HUDEP-2 (cell line): Measurements from ENCODE around the gene ABAT.
"Not testable (repeated sequence)": the region's sequence is repeated elsewhere in the genome, so short reads cannot be mapped to it uniquely, and the experiment has no call there.

Experiments
- DNase-seq, 76 experiments: peaks; one replicate each; lab custom pipeline; 2025; ENCODE audit not compliant: unreplicated experiment in 76 of 76; lab: John Stamatoyannopoulos, UW

Gene ABAT

DNA sequence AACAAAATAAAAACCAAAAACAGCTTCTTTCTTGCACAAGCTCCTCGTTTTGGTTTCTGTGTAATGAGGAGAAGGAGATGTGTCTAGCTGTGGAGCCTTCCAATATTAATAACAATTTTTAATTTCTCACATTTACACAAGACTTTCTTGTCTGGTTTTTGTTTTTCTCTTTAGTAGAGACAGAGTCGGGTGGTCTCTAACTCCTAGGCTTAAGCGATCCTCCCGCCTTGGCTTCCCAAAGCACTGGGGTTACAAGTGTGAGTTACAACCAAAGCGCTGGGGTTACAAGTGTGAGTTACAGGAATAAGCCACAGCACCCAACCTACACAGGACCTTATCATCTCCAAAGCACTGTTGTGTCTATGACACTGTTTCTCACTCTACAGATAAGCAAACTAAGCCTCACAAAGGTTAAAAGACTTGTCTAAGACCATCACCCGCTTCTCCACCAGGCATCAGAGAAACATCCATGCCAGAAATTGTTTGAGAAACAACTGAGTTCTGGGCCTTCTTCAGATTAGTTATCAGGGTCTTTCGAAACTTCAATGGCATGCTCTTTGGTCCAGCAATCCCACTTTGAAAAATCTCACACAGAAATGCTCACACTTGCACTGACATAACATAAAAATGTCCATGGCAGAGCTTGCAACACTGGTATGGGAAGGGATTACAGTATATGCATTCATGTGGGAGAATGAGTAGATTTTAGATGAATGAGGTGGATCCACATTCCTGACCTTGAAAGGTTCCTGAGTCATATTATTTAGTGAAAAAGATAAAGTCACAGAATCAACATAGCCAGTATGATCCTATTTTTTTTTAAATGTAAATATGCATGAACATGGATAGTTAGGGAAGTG, 3.9 kb downstream of the ABAT start:
- DNase-seq: no peak

DNA sequence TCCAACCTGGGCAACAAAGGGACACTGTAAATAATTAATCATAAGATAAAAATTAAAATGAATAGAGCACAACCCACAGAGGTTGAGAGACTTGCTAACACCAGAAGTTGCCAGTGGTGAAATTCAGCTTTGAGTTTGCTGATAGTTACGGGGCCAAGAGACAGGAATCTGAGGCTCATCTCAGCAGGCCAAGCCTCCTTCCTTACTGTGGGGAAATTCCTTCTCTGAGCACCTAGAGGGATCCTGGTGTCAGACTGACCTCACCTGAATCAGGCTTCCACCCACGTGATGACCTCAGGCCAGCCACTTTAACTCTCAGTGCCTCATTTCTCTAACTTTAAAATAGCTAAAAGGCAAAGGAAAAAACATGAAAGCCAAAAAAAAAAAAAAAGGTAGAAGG, 4.7 kb downstream of the ABAT start:
- no peak for DNase-seq

DNA sequence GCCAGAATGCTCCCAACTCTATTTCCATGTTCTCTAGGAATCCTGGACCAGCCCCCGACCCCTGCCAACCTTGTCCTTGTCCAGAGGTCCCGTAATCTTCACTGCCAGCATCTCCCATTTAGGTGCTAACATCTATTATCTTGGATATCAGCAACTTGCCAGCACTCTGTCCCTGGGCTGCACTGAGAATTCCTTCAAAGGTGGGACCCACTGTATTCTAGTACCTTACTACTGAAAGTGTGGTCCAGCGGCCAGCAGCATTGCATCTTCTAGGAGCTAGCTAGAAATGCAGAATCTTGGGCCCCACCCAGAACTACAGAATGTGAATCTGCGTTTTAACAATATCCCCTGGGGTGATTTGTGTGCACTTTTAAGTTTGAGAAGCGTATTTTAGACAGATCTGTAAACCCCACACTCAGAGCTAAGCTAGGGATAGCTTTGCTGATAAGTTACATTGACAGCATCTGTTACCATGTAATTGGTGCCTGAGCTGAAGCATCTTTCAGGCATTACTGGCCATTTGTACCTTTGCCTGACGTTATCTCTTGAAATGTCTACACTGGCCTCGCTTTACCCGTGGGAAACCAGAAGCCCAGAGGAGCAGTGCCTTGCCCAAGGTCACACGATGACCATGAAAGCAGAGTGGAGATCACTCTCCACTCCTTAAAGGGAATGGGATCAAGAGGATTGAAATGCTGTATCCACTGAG, 8.3 kb downstream of the ABAT start:
- DNase-seq: no peak

DNA sequence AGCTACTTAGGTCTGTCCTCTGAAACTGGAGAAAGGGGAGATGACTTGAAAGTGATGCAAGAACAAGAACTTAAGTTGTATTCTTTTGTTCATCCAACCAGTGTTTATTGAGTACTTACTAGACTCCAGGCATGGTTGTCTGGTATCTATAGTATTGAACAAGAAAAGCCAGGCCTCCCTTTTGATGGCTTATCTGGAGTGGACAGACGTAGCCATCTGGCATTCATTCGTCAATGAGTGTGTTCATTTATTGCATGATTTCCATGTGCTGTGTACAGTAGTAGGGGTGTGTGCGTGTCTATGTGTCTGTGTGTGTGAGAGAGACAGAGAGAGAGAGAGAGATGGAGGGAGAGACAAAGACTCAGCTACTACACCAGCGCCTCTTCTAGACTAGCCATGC, 9.2 kb downstream of the ABAT start:
- peak in 2 of 76 experiments; percentile 2 to 19 for DNase-seq

DNA sequence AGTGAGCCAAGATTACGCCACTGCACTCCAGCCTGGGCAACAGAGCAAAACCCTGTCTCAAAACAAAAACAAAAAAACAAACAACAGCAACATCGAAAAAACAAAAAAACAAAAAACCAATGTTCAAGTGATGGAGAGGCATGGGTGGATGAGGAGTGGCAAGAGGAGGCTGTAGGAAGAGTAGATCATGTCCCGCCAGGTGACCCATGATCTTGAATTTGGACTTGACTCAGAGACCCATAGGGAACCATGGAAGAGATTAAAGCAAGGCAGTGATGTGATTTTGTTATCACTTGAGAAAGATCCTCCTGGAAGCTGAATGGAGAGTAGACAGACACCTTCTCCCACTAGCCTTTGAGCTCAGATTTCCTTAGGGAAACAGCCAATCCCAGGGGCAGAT, 11.2 kb downstream of the ABAT start:
- no peak for DNase-seq

DNA sequence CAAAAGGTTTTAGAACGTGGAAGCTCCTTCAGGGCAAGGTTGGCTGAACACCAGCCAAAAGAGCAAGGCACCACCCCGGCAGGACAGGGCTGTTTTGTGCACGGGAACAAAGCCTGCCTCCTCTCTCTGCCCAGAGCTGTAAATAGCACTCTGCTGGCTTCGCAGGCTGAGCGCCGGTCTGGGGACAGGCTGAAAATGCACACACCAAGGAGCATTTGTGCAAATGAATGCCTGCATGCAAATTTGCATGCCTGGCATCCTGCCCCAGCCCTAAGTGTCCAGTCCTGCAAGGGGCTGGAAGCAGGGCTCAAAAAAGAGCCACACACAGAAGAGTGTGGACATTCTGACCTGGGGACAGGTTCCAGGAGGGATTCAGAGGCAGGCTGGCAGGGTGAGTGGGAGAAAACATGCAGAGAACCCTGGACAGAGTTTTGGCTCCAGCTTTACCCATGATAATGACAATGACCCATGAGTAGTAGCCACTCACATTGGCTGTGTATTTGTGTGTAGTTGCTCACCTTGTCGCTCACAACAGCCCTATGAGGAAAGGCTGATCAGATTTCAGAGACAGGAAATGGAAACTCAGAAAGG, 11.7 kb downstream of the ABAT start:
- DNase-seq: no peak

DNA sequence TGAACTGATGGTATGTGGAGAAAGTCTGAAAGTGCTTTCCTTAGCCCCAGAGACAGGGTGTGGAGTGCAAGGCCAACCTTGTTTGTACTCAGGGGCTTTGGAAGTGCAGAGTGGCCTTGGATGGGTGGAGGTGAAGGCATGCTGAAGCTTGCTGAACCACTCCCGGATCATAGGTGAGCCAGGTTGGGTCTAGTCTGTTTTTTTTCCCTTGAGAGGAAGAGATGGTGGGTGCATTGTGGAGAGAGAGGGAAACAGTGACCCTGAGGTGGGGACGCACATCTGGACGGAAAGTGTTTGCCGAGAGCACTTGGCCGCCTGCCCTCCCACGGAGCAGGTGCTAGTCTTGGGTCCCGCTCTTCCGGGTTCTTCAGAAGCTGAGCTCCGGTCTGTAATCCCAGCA, 12.5 kb downstream of the ABAT start:
- no peak for DNase-seq

DNA sequence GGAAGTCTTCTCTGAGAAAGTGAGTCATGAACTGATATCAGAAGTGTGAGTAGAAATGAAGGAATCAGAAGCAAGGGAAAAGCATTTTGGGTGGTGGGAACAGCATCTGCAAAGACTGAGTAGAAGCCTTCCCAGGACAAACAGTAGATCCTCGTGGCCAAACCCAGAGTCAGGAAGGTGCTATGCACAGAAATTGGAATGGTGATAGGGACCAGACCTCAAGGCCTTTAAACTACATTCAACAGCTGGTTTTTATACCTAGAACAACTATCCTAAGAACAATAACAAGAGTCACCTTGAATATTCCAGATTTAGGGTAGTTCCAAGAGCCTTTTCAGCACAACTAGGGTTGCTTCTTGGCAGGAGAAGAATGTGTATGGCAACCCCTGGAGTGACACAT, 15.3 kb downstream of the ABAT start:
- no peak for DNase-seq

DNA sequence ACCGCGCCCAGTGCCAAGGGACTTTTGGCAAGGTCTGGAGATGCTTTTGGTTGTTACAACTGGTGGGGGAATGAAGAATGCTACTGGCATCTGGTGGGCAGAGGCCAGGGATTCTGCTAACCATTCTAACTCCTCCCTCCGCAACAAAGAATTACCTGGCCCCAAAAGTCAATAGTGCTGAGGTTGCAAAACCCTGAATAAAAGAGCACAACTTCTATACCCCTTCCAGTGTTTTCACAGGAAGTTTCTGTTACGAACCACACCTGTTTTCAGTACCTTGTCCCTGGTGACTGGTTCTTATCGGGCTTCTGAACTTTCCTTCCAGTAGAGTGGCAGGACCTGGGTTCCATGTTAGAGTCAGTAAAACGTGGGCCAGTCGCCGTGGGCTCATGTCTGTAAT, 17.3 kb downstream of the ABAT start:
- no peak for DNase-seq

DNA sequence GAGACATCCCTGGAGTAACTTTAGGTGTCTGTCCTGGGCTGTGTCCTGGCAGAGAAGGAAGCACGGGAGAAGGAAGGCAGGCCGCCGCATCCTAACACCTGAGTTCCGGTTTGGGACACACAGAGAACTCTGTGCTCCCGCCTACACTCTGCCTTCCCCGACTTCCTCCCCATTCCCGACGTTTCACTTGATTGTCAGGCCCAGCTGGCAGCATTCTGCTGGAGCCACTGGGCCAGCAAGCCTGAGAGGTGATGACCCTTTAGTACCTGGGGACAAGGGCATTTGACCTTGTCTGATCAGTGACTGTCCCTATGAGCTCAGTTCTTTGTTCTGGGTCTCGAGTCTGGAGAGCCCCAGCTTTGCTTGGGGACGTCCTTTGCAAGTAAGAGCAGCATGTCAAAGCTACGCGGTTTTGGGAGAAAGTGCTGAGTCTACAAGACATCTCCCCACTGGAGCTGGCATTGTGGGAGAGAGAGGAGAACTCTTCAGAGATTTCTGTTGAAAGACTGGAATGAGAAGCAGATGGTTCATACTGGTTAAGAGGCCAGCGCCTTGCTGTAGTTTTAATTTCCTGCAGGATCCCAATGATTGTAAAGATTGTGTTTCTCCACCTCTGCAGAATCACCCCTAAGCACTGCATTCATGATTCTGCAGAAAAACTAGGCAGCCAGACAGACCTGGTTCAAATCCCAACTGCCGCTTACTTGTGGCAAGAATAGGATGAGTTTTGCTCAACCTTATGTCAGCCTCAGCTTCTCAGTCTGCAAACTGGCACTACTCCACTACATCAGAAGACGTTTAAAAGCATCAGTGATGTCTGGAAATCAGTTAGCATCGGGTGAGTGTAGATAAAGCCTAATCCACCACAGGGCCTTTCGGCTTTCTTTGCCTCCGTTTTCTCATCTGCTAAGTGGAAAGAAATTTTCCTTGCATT, 20.6 kb downstream of the ABAT start:
- no peak for DNase-seq

DNA sequence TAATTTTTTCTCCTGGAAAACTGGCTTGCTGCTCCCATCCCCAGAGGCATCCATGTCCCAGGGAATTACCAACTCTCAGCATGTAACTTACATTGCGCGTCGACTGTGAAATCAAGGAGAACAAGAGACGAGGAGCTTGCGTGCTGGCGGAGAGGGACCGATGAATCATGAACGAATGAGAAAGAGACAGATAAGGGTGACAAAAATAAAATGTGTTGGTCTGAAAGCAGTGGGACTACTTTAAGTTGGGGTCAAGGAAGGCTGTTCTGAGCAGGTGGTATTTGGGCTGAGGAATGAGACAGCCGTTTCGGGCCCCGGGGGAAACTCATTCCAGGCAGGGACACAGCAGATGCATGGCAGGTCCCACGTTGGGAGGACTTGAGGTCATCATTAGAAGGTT, 22.5 kb downstream of the ABAT start:
- DNase-seq: no peak

DNA sequence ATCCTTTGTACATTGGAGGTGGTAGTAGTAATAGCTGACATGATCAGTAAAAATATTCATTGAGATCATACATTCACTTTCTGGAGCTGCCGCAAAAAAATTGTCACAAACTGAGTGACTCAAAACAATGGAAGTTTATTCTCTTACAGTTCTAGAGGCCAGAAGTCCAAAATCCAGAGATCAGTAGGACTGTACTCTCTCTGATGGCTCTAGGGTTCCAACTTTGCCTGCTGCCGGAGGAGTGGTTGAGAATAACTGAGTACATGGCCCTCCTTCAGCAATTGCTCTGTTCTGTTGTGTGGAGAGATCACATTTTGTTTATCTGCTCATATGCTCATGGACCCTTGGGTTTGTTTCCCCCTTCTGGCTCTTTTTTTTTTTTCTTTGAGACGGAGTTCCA, 23.5 kb downstream of the ABAT start:
- no peak for DNase-seq

DNA sequence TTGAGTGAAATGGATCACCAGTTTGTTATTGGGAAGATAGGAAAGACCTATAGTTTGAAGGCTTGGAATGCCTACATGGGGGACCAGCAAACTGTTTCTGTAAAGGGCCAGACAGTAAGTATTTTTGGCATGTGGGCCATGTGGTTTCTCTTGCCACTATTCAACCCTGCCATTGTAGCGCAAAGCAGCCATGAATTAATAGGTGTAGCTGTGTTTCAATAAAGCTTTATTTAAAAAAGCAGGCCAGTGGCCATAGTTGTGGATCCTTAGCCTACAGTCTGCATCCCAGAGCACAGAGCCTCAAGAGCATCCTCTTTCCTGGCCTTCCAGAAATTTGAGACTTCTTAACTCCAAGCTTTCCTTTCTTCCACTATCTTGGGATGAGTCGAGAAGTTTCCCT, 29.3 kb downstream of the ABAT start:
- DNase-seq: no peak

DNA sequence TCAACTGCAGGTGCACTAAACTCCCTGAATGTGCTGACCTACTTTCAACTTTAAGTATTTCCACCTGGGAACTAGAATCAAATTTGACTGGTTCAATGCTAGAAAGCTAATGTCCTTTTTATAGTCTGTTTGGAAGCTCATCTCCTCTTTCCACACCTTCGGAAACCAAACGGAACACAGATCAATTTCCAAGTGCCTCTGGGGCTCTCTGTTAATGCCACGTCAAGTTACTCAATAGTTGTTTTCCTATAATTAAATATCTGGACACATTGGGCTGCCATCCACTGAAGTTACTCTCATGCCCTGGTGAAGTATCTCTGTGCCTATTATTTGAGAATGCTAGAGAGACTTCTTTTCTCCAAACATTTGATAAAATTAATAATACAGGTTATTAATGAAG, 29.7 kb downstream of the ABAT start:
- DNase-seq: no peak

DNA sequence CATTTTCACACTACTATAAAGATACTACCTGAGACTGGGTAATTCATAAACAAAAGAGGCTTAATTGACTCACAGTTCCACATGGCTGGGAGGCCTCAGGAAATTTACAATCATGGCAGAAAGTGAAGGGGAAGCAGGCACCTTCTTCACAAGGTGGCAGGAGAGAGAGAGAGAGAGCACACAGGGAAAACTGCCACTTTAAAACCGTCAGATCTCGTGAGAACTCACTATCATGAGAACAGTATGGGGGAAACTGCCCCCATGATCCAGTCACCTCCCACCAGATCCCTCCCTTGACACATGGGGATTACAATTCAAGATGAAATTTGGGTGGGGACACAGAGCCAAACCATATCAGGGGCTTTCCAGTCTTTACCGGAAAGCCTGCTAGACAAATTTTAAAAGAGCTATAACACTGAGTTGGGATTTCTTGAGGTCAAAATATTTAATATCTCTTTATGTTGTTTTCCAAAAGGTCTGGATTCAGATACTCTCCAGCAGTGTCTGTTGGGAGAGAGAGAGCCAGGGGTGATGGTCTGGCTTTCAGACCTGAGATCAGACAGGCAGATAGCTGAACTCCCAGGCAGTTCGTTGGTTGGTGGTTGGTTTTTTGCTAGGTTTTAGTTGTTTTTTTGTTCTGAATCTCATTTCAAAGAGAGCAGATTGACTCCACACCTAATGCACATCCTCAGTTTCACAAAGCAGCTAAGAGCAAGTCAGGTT, 30.8 kb downstream of the ABAT start:
- DNase-seq: not testable (repeated sequence)

DNA sequence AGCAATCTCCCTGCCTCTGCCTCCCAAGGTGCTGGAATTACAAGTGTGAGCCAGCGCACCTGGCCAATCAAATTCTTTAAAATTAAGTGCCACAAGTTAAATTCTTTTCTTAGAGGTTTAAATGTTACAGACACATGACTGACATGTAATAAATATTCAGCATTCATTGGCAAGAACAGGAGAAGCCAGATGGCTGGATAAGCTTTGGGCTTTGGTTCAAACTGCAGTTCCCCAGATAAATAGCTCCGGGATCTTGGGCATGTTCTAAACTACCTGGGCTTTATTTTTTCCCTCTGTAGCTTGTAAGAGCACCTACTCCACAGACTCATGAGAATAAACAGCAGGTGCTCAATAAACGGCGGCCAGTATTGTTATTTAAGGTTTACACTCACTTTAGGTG, 34.1 kb downstream of the ABAT start:
- no peak for DNase-seq

DNA sequence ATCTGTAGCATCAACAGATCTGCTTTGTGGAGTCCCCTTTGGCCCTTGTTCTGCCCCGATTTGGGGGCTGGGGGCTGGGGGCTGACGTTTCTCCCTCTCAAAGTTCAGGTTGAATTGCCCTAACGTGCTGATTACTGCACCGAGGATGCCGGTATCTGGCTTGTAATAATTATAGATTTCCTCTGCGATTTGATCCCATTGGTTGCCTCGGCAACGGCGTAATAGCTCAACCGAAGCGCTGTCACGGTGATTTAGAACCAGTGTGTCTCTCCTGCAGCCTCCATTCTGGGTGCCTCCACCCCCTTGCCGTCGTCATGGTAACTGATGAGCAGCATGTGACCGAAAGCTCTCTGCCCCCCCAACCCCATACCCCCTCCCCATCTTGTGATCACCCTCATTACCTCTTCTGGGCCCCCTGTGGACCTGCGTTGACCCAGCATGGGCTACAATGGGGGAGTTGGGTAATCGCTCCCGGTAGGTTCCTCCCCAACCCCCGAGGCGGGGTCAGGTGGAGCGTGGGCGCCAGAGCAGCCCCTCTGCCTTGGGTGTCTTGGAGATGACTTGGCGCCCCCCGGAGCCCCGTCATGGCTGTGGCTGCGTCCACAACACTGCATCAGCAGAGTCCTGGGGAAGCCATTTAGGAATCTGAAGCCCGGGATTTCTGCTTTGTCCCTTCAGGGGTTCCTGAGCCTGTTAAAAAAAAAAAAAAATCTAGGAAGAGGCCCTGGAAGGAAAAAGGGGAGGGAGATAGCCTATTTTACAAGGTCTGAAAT, 38.4 kb downstream of the ABAT start:
- no peak for DNase-seq

DNA sequence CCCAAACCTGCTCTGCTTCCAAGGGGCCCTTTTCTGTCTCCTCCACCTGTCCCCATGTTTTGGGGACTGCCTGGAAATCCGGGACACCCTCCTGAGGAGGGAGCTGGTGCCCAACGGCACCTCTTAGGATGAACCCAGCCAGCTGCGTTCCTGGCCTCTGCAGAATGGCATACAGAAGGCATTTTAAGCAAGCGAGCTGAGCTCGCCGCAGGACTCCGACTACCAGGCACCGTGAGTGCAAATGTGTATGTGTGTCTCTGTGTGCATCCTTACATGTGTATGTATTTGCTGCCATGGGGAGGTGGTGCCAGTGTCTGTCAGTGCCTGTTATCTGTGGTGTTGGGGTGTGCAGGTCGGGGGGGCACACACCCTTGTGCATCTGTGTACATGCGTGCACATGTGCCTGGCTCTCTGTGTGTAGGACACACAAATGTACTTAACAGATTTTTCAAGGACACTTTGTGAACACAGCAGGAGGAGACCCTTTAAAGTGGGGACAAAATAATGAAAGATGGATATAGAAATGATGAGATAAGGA, 39.3 kb downstream of the ABAT start:
- no peak for DNase-seq

DNA sequence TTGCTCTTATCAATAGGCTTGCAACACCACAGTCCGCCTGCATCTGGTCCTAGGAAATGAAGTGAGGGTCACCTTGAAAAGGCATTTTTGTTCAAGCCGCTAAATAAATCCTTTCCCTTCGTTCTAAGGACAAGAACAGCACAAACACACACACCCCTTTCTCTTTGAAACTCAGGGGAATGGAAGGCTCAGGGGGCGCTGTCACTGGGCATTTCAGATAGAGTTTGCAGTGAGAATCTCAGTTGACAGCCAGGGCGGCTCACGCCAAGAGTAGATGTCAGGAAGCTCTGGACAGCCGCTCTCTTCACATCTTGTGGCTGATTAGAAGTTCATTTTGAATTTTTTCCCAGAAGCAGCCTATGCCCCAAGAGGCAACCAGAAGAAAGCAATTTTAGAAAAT, 39.8 kb downstream of the ABAT start:
- no peak for DNase-seq
